Amniotic epithelial cell (primary cell): Measurements from ENCODE around the gene KCNG4.
"Not testable (repeated sequence)": the region's sequence is repeated elsewhere in the genome, so short reads cannot be mapped to it uniquely, and the experiment has no call there.

Experiments
- DNase-seq: peaks from one replicate; pipeline ENCODE4 v3.0.0-alpha.2; 2010; ENCODE audit warnings: low read depth

KCNG4 gene

DNA sequence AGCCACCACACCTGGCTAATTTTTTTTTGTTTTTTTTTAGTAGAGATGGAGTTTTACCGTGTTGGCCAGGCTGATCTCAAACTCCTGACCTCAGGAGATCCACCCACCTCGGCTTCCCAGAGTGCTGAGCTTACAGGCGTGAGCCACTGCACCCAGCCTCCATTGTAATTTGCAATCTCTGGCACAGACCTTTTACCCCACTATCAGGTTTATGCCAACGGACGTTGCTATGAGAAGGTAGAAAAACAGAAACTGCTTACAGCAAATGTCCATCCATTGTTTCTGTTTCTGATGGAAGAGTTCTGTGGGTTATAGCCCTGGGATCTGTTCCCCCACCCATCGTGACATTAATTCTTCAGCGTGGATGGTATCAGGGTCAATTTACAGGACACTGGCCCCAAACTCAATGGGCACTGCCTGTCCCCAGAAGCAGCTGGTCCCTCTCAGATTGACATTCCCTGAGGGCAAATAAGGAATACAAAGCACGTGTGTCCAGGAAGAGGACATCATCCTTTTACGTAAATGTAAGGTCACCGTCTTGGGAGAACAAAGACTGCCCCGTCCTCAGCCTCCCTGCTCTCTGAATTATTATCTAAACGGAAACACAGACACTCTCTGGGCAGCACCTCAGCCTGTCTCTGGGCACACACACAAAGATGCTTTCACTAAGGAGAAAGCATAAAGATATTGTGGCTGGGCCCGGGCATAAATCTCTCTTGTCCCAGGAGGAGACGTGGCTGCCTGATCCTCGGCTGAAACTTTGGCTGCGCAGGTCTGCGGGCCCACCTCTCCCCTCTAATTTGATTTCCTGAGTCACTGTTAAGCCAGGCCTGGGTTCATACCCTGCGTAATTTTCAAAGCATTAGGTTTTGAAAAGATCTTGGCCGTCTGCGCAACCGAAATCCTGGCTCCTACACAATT, 5.2 kb downstream of the KCNG4 start:
- no peak for DNase-seq

- no peak for DNase-seq
Measured at GRCh38 chr16:84233748-84234147, 6.1 kb downstream of the KCNG4 start.

DNA sequence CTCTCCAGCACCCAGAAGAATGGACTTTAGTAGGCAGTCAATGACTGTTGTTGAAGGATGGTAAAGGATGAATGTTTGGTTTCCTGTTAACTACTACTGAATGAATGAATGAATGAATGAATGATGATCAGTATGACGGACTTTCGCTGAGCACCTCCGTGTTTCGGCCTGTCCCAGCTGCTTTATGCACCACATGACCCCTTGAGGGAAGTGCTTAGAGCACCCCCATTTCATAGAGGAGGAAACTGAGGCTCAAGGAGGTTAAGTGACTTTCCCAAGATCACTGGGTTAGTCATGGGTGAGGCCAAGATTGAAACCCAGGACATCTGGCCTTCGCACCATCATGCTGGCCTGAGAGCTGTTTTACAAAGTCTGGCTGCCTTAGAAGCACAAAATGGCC, 6.8 kb downstream of the KCNG4 start:
- DNase-seq, result no peak

- DNase-seq, result no peak
Measured at GRCh38 chr16:84232060-84232459, 7.8 kb downstream of the KCNG4 start.

DNA sequence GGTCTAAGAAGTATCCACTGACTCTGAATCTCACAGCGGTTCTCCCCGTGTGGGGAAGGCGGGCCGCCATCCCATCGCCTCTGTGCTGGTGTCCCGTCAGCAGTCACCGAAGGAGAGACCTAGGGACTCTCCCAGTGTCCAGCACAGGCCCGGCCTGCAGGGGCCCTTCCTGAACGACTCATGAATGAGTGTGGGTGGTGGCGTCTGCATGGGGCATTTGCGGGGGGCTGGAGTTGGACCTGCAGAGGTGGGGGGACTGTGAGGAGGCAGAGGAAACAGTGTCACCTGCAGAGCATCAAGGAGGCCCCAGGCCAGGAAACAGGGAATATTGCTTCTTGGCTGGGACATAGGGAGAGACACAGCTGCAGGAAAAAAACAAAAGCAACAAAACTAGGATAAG, 10.3 kb downstream of the KCNG4 start:
- no peak for DNase-seq

GRCh38 chr16:84228256-84228838, 11.5 kb downstream of the KCNG4 start:
- peak; percentile 86 for DNase-seq

GRCh38 chr16:84227548-84227947, 12.3 kb downstream of the KCNG4 start:
- no peak for DNase-seq

- DNase-seq, result no peak
Measured at GRCh38 chr16:84226026-84226425, 13.8 kb downstream of the KCNG4 start.

DNA sequence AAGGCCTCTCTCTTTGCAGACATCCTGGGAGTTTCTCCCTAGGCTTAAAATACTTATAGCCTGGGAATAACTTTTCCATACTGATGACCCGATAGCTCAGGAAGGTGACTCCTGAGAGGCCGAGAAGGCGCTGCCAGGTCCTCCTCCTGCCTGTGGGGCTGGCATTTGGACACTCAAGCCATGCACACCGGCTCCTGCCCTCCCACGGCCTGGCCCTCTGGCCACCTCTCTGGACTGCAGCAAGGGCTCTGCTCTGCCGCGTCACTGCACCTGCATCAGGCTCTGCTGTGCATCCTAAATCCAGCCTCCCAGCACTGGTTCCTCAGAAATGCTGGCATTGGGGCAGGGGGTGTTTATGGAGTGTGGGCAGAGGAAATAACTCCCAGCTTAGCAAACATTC, 14.2 kb downstream of the KCNG4 start:
- no peak for DNase-seq

GRCh38 chr16:84225126-84225525, 14.7 kb downstream of the KCNG4 start:
- no peak for DNase-seq

GRCh38 chr16:84224554-84224953, 15.3 kb downstream of the KCNG4 start:
- no peak for DNase-seq

GRCh38 chr16:84223456-84223855, 16.4 kb downstream of the KCNG4 start:
- DNase-seq, result no peak

DNA sequence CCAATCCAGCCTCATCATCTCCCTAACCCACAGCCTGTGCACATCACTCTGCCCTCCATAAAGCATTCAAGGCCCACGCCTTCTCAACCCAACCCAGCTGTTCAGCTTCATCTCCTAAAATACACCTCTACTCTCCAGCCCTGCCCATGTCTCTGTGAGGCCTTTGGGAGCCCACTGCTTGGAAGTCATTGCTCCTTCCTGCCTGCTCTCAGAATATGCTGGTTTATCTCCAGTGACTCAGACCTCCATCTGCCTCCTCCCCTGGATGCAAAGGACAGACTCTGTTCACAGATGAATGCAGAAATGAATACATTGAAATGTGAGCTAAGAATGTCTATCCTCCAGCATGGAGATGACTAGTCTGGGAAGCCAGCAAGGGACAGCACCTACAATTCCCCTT, 19.0 kb downstream of the KCNG4 start:
- DNase-seq, result peak; percentile 41

GRCh38 chr16:84218956-84219355, 20.9 kb downstream of the KCNG4 start:
- DNase-seq, result no peak

GRCh38 chr16:84218176-84218823, 21.5 kb downstream of the KCNG4 start:
- no peak for DNase-seq

DNA sequence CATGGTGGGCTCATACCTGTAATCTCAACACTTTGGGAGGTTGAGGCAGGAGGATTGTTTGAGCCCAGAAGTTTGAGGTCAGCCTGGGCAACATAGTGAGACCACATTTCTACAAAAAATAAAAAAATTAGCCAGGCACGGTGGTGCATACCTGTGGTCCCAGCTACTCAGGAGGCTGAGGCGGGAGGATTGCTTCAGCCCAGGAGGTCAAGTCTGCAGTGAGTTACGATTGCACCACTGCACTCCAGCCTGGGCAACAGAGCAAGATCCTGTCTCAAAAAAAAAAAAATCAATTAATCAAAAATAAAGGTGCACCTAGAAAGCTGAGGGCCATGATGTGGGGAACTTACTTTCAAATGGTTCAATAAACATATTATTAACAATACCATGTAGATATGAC, 23.7 kb downstream of the KCNG4 start:
- DNase-seq, result not testable (repeated sequence)

DNA sequence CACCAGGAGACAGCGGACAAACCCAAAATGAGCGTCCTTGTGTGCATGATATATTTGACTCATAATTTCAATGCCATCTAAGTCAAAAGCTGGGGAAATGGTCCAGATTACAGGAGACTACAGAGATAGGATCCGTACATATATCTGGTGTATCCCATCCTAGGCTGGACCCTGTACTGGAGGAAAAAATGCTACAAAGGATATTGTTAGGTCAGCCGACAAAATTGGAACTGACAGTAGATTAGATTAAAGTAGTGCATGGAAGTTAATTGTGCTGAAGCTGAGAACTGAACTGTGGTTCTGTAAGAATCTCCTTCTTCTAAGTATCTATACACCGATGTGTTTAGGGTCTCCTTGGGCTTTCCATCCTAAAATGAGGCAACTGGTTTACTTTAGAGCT, 24.3 kb downstream of the KCNG4 start:
- no peak for DNase-seq

DNA sequence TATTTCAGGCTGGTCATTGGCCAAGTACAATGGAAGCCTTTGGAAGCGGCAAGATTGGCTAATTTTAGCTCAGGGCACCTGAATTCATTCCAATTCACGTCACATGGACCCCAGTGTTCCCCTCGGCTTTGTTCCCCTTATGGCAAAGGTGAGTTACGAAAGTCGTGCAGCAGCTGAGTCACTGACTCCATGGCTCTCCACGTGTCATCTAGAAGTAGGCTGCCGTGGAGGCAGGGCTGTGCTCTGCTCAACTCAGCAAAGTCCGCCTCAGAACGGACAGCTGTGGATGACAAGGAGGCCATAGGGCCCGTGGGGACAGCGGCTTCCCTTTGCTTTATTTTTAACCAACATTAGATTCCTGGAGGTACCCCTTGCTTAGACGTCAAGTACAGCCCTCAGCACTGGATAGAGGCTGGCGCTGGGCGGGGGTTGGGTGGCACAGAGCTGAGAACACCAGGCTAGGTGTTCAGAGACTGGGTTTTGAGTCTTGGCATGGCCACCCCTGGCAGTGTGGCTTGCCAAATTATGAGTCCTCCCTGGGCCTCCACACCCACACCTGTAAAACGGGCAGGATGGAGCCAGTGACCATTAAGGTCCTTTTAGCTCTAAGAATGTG, 25.3 kb downstream of the KCNG4 start:
- DNase-seq, result no peak

DNA sequence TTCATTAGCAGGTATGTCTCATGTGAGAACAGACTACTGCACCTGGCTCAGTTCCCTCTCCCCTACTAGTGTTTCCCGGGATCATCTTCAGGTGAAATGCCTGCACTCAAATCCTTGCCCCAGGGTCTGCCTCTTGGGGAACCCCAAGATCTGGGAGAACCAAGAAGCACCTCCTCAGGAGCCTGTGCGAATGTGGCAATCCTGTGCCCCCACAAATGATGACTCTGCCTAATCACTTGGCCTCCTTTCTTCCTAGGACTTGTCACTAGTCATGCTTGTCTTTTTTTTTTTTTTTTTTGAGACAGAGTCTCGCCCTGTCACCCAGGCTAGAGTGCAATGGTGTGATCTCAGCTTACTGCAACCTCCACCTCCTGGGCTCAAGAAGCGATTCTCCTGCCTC, 27.2 kb downstream of the KCNG4 start:
- DNase-seq, result no peak

DNA sequence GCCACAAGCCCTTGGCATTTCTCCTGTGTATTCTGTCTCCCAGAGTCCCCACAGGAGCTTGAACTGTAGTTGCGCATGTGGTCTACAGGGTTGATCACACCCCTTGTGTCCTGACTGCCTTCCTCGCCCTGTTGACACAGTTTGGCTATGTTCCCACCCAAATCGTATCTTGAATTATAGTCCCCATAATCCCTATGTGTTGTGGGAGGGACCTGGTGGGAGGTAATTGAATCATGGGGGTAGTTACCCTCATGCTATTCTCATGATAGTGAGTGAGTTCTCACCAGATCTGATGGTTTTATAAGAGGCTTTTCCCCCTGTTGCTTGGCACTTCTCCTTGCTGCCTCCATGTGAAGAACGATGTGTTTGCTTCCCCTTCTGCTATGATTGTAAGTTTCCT, 27.7 kb downstream of the KCNG4 start:
- no peak for DNase-seq

GRCh38 chr16:84209989-84210388, 29.8 kb downstream of the KCNG4 start:
- no peak for DNase-seq

- no peak for DNase-seq
Measured at GRCh38 chr16:84207879-84208278, 31.9 kb downstream of the KCNG4 start.

DNA sequence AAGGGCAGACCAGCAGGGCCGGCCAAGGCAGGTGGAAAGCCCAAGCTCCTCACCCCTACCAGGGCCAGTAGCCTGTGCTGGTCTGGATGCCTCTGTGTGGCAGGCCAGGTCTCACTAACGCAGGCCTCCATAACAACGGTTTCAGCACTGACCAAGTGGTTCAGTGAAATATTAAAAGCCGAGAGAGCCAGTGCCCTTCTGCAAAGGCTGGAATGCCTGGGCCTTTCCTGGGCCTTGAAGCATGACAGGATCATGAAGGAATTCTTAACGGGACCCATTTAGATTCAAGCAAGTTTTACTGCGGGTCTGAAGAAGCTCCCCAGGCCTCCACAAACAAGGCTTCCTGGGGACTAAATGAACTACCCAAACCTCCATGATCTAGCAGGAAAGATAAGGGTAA, 32.6 kb downstream of the KCNG4 start:
- DNase-seq, result no peak
